ENCODE measurements around the gene TBX1. TPM values are rescaled to one million over a fixed set of nuclear protein-coding genes. Genes with fewer than 3 reads are reported as not detected.

The TBX1 gene
- total and polyA plus RNA-seq, 2 of the 8 experiments (the other 6 are each of a cell fraction or from before 2014, with no cell fraction given) = 0.28 TPM; not detected in 1

DNA sequence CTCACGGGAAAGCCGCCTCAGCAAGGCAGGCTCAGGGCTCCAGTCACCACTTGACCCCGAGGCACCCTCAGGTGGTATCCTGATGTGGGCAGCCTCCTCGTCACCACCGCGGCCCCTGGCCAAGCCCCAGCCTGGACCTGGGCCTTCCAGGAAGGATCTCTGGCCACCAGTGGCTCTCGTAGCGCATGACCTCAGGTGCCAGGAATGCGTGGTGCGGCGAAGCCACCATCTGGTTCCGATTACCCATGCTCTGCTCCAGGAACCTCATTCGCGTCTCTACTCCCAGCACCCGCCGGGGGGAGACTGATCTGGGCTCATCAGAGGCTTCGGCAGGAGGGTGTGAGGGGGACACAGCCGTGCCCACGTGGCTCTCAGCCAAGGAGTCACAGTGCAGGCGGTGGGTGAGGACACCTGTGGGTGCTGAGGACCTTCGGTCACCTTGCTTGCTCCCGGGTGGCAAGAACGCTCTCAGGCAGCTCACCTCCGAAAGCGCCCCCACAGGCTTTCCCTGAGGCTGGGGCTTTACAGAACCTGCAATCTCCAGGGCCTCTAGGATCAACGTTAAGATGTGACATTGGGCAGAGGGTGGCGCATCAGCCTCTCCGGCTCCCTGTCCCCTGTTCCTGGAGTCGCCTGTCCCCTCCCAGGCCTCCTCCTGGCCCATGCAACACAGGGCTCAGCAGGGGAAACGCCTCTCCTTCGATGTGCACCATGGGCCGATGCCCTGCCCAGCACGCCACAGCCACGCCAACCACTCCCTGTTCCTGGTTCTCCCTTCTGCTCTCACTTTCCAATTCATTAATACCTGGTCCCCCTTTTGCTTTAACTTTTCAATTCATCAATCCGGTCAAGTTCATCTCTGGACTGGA is 39.0 kb downstream of the TBX1 start (continued):
- no peak for TF ChIP-seq POU5F1 (IDR thresholded peaks at IDR 0.05; ENCODE audit: low read depth, low read length)
- TF ChIP-seq CHD2 (IDR thresholded peaks at IDR 0.05; ENCODE audit: low read length) = no peak
